T-helper 2 cell treated with Interferon-gamma antibody and Interleukin-4, amounts not matched to agents 100 ng/mL and 5 ng/mL, for 36 hours (primary cell): ENCODE results near the gene SCYGR4. TPM values are rescaled to one million over a fixed set of nuclear protein-coding genes. Genes with fewer than 3 reads are reported as not detected.

ENCODE experiments used
- intact Hi-C: fragments of 100-400 bp; cut with micrococcal nuclease; formaldehyde crosslinking; loops from one replicate; pipeline ENCODE4 v1.15.1; 2023
- total RNA-seq: library from RNA; stranded (reverse); gene quantifications from 2 replicates; pipeline ENCODE4 v1.2.3, GENCODE V29; 2022

The SCYGR4 gene
- total RNA-seq, 1 donor from 2014 or later = not detected

- intact Hi-C loops = no loop called here
These were observed 3.1 kb upstream of the SCYGR4 start for GRCh38 chr2:227614246-227614645.

GRCh38 chr2:227614740-227615139 lies 2.6 kb upstream of the SCYGR4 start, which contains the start of gene SCYGR3:
Gene SCYGR3, minus strand, starts transcription at chr2:227614840. Its CDS starts 0 bp downstream, at chr2:227614840.
- intact Hi-C loops = no loop called here

GRCh38 chr2:227615181-227615580 lies 2.1 kb upstream of the SCYGR4 start:
- intact Hi-C loops = no loop called here

GRCh38 chr2:227615906-227616305 lies 1.4 kb upstream of the SCYGR4 start:
- intact Hi-C loops = no loop called here

- intact Hi-C loops = no loop called here
These were observed 667 bp upstream of the SCYGR4 start for GRCh38 chr2:227616631-227617030.

GRCh38 chr2:227623226-227623625 lies 5.9 kb downstream of the SCYGR4 start:
- intact Hi-C loops = no loop called here

- intact Hi-C loops = no loop called here
These were observed 8.1 kb downstream of the SCYGR4 start for GRCh38 chr2:227625420-227625819.

GRCh38 chr2:227626580-227627151 lies 9.4 kb downstream of the SCYGR4 start:
- intact Hi-C loops = no loop called here

- intact Hi-C loops = no loop called here
These were observed 10.5 kb downstream of the SCYGR4 start for GRCh38 chr2:227627769-227628168.

- intact Hi-C loops = no loop called here
These were observed 12.1 kb downstream of the SCYGR4 start for GRCh38 chr2:227629435-227629834.

- intact Hi-C loops = no loop called here
These were observed 13.0 kb downstream of the SCYGR4 start for GRCh38 chr2:227630322-227630721.

GRCh38 chr2:227632827-227633226 lies 15.5 kb downstream of the SCYGR4 start:
- intact Hi-C loops = no loop called here

- intact Hi-C loops = no loop called here
These were observed 16.9 kb downstream of the SCYGR4 start for GRCh38 chr2:227634201-227634600.

GRCh38 chr2:227642656-227643055 lies 25.4 kb downstream of the SCYGR4 start:
- intact Hi-C loops = no loop called here

GRCh38 chr2:227643990-227644551 lies 26.8 kb downstream of the SCYGR4 start:
- intact Hi-C loops = no loop called here

GRCh38 chr2:227653419-227653818 lies 36.1 kb downstream of the SCYGR4 start:
- intact Hi-C loops = loop anchor here (10.0 kb wide), 1 partner anchor 169 kb away; no protein-coding TSS in a partner anchor

- intact Hi-C loops = loop anchor here (10.0 kb wide), 1 partner anchor 170 kb away; no protein-coding TSS in a partner anchor
These were observed 37.1 kb downstream of the SCYGR4 start for GRCh38 chr2:227654426-227654825.

GRCh38 chr2:227655454-227655853 lies 38.2 kb downstream of the SCYGR4 start:
- intact Hi-C loops = loop anchor here (10.0 kb wide), 1 partner anchor 171 kb away; no protein-coding TSS in a partner anchor

- intact Hi-C loops = loop anchor here (10.0 kb wide), 1 partner anchor 173 kb away; no protein-coding TSS in a partner anchor
These were observed 40.0 kb downstream of the SCYGR4 start for GRCh38 chr2:227657199-227657845.

- intact Hi-C loops = no loop called here
These were observed 43.8 kb downstream of the SCYGR4 start for GRCh38 chr2:227661025-227661649.

- intact Hi-C loops = no loop called here
These were observed 44.5 kb downstream of the SCYGR4 start for GRCh38 chr2:227661827-227662226.
